GM21526 (cell line): ENCODE measurements around the gene CBX6.
"Not testable (repeated sequence)": the region's sequence is repeated elsewhere in the genome, so short reads cannot be mapped to it uniquely, and the experiment has no call there.

Source experiments
- ATAC-seq: cut with Tn5 transposase; IDR thresholded peaks from one replicate; pipeline ENCODE4 v1.9.1; 2021; ENCODE audit warnings: moderate library complexity; ENCODE audit not compliant: unreplicated experiment, low FRiP score

The CBX6 gene

DNA sequence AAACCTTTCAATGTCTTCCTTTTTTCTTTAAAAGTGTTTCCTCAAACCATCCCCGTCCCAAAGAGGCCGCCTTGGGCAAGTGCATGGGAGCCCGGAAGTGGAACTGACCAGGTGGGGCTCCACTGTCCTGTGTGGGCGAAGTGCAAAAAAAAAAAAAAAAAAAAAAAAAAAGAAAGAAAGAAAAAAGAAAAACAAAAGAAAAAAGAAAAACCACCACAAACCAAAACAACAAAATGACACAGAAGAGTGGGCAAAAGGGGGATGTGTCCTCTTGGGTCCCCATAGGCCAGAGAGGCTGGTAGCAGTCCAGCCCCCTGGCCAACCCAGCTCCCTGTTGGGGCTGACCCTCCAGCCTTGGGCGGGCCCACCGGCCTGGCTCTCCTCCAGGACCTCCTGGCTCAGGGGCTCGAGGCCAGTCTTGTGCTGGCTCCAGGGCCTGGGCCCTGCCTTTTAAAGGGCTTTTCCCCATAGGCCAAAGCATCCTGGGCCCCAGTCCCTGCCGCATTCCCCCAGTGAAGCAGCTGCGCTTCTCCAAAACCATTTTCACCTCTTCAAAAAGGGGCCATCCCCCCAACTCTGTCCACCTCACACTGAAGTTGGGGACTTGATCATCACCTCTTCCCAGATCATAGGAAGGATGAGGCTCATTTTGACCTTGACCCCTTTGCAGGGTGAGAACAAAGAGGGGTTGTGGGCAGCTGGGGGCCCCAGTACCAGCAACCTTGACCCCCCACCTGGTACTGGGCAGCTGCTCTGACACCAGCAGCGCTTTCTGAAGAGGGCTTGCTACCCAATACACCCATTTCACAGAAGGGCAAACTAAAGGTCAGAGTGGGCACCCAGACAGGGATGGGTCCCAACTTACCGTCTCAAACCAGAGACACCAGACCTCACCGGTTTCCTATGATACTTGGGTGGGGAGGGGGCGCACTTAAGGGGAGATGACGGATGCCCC is 9.4 kb downstream of the CBX6 start:
- ATAC-seq: no peak

DNA sequence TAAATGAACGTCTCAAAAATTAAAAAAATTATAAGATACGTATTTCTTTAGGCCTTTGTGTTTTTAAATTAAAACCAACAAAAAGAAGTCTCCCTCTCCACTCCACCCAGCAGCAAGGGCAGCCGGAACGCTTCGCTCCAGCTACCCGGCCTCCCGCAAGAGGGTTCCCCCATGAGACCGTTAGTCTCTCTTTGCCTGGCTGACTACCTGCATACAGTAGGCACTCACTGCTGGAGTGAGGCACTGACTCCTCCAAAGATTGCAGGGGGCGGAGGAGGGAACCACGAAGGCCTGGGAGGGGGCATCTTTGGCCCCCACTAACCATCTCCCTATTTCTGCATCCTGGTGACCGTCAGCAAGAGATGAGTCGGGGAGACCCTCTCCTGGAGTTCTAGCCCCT is 10.1 kb downstream of the CBX6 start:
- no peak for ATAC-seq

DNA sequence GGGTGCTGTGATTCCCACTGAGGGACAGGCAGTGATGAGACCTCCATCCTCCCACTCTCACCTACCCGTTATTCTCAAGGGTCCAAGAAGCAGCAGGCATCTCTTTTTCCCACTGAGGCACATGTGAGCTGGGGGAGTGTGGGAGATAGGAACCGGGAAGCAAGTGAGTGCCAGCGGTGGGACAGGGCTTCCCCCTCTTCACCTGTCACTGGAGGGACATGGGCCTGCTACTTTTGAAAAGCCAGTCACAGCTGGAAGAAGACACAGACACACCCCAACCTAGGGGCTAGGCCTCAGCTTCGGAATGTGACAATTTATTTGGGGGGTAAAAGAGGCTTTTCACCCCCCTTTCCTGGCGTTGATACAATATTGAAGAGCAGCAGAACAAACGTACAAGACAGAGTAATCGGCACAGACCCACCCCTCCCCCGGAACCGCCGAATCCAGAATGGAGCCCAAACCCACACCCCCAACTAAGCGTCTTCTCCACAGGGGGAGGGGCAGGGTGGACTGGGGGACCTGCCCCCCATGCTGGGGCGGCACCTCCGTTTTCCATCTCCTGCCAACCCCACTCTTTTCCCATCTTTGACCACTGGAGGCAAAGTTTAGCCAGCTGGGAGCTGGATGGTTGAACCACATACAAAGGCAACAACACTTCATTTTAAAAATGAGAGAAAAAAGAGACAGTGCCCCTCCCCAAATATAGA is 10.7 kb downstream of the CBX6 start:
- ATAC-seq: no peak

GRCh38 chr22:38860283-38861169 is 11.5 kb downstream of the CBX6 start:
- no peak for ATAC-seq

- ATAC-seq: no peak
Measured at GRCh38 chr22:38859581-38860282, 12.3 kb downstream of the CBX6 start.

DNA sequence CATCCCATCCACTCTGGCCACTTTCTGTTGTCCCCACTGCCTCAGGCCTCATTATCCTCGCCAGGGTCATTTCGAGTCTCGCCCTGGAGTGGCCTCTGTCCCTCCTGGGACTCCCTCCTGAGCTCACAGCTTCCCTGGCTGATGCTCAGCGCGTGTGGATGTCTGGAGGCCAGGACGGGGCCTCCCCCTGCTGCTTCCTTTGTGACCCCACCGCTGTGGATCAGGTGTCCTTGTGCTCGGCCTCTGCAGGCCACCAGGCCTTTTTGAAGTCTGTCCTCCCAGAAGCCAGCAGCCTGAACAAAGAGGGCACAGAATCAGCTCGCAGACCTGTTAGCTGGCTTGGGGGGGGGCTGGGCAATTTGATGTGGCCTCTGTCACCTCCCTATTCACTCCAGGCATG is 13.5 kb downstream of the CBX6 start:
- ATAC-seq: no peak

GRCh38 chr22:38854476-38854875 is 17.5 kb downstream of the CBX6 start:
- not testable (repeated sequence) for ATAC-seq

DNA sequence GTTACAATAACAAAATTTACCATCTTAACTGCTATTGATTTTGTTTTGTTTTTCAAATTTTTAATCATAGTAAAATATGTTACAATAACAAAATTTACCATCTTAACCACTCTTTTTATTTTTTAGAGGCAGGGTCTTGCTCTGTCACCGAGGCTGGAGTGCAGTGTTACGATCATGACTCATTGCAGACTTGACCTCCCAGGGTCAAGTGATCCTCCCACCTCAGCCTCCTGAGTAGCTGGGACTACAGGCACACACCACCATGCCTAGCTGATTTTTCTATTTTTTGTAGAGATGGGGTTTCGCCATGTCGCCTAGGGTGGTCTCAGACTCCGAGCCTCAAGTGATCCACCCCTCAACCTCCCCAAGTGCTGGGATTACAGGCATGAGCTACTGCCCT is 18.1 kb downstream of the CBX6 start:
- ATAC-seq: not testable (repeated sequence)

- ATAC-seq: no peak
Measured at GRCh38 chr22:38853196-38853651, 18.8 kb downstream of the CBX6 start.

DNA sequence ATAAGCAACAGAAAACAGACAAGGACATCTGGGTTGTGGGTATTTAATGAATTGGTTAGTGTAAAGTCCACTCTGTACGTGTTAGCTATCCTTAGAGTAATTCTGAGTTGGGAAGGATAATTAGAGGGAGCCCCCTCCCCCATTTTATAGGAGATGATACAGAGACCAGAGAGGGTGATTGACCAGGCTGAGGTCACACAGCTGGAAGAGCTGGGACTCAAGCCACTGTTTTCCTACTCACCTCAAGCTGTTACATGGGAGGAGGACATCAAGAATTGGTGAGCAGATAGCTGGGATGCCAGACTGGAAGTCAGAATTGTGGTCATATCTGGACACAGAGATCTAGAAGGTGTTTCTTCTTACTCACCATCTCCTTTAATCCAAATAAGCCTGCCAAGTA is 19.5 kb downstream of the CBX6 start:
- ATAC-seq: no peak

DNA sequence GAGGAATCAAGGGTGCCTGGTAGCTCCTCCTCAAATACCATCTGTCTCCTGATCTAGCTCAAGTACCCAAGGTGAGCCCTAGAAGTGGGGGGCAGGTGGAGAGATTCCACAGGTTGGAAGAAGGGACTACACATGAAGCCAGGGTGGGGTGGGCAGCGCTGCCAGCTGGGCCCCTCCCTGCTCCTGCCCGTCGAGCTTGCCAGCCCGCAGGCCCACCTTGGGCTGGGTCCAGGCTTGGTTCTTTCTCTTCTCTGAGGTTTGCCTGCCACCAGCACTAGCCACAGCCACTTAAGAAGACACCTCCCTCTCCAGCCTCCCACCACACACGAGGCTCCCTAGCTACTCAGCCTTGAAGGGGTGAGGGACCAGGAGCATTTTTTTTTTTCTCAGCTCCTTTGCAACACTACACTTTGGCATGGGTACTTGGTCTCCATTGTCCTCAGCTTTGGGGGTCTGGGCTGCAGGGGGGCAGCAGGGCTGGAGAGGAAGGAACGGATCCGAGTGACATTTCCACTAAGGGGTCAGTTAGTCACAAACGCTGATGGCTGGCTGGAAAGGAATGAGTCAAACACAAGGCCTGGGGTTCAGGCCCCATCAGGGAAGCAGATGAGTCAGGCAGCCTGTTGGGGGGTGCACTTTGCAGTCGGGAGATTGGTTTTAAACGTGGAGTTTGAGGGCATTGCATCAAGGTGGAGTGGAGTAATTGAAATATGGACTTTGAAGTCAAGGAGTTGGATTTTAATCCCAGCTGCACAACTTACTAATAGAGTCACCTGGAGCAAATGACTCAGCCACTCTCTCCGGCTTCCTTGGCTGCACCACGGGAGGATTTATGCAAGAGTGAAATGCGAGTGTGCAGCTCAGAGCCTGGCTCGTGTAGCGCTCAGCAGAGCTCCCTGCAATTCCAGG is 20.8 kb downstream of the CBX6 start:
- ATAC-seq: no peak

DNA sequence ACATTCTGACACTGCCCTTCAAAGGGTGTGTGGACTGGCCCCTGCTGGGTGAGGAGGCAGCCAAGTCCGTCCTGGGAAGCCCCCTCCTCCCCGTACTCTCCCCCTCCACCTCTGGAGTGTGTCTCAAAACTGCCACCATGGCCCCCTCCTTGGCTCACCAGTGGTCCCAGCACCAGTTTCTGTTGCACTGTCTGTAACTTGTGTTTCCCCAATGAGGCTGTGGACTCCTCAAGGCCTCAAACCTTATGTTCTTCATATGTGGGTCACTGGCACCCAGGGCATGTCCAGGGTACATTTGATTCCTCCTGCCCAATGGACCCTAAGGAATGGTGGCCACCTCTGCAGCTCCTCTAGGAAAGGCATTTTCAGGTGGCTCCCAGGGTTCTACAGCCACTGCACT is 21.6 kb downstream of the CBX6 start:
- no peak for ATAC-seq

DNA sequence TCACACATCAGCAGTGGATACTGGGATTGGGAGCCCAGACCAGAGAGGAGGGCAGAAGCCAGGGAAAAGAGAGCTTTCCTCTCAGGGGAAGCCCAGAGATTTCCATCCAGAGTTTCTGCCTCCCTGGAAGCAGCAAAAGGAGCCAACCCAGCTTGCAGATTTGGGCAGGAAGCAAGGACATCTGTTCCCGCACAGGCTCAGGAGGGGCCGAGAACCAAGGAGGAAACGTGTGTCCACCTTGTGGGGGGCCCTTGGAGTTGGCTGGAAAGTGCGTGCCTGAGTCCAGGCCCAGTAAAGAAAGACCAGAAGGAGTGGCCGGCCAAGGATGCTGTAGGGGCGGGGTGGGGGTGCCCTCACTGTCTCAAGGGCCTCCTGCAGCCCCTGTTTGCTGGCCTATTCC is 22.2 kb downstream of the CBX6 start:
- ATAC-seq: no peak

DNA sequence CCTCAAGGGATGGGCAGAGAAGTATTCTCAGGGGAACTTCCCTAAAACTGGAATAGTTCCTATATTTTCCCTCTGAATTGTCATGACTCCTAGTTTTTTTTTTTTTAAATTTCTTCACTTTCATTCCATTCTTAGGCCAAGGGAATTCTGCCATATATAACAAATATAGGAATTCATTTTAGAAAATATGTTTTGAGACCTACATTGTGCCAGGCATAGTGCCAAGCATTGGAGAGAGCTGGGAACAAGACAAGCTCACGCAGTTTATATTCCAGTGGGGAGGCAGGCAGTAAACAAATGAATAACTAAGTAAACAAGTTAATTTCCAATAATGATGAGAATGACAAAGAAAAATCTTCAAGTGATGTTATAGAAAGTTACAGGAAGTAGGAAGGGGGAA is 25.6 kb downstream of the CBX6 start:
- no peak for ATAC-seq

DNA sequence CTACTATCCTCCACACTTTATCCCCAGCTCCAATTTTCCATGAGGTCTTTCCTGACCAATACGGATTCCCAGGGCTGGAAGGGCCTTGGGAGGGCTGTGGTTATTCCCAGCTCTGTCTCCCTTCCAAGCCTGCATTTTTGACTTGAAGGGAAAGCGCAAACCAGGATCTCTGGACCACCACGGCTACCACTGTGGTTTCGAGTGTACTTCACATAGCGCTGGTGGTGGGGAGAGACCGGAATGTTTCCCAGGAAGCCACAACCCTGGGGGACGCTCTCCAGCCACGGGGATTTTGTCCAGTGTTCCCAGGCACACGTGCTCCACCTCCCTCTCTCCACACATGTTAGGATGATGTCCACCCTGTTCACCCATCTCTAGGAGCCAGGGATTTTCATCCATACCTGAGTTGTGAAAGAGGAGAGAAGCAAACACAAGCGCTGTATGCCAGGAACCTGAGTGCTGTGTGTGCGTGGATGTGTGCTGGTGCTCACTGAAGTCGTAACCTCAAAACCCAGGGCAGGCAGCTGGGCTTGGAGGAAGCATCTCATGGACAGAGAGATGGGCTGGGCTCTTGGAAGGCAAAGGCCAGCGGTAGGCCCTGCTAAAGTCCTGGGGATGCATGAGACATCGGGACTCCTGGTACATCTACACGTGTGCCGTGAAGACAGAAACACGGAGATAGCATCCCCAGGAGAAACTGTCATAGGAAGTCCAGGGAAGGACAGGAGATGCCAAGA is 26.8 kb downstream of the CBX6 start:
- no peak for ATAC-seq

- ATAC-seq: no peak
Measured at GRCh38 chr22:38844315-38845003, 27.6 kb downstream of the CBX6 start.

- no peak for ATAC-seq
Measured at GRCh38 chr22:38843657-38844314, 28.2 kb downstream of the CBX6 start, which contains the start of gene NPTXR. Gene NPTXR (minus strand): TSS chr22:38844028.
